DMS153 treated with DMSO at 0.1 percent for 48 hours (cell line): ENCODE measurements around the gene TMEM183A.

ENCODE experiments used
- DNase-seq: peaks from one replicate; lab custom pipeline; 2025; ENCODE audit not compliant: unreplicated experiment; lab: John Stamatoyannopoulos, UW

Gene TMEM183A

DNA sequence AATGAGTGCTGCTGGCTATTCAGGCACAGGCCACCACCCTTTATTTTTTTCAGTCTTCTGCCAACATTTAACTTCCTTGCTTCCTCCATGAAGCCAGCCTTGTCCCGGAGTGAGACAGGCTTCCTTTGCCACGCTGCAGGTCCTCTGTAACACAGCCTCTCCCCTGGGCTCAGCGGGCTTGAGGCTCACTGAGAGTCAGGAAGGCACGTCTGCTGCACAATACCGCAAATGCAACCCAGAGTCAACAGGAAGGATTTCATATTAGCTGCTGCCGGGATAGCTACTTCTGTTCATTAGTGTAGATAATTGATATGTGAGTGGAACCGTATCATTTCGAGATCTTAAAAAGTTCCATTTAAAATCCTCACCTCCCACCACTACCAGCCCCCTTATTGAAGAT lies 56.1 kb downstream of the TMEM183A start:
- DNase-seq, result no peak

DNA sequence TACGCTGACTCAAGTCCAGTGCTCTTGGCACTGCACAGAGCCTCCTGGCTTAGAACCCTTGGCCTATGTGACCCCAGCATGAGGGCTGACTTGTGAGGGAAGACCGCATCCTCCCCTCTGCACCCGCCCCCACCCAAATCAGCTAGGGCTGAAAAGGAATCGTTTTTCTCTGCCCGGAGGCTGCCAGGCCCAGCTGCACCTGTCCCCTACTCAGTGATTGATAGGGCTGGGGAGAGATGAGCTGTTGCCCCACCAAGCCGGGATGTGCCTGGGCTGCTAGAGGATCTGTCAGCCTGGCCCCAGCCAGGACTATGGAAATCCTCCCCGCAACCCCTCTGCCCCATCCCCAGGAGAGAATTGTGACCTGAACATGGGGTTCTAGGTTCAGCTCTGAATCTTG lies 58.0 kb downstream of the TMEM183A start:
- no peak for DNase-seq

DNA sequence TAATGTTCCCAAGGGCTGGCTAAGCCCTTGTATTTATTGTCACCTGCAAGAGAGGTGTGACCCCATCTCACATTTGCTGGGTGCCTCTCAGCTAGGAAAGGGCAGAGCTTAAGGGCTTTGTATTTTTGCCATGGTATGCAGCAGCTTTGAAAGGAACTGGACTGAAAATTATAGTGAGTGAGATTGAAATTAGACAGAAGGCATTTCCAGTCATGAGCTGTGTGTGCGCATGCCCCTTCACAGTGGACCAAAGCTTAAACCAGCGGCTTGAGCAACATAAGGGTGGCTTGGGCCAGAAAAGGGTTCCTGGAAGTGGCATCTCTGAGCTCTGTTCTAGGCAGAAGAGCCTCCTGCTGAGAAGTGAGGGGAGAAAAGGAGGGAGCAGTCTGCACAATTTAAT lies 58.8 kb downstream of the TMEM183A start:
- DNase-seq, result no peak

DNA sequence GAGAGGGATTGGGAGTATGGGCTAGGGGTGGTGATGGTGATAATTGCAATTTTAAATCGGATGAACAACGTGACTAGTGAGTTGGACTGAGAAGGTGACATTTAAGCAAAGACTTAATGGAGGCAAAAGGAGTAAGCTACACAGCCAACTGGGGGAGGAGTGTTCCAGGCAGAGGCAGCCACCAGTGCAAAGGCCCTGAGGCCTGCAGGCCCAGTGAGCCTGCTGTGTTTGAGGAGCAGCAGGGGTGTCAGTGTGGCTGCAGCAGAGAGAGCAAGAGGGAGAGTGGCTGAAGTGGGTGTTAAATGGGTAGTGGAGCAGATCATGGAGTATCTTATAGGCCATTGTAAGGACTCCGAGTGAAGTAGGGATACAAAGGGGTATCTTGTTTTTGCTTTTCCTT lies 59.8 kb downstream of the TMEM183A start:
- no peak for DNase-seq

DNA sequence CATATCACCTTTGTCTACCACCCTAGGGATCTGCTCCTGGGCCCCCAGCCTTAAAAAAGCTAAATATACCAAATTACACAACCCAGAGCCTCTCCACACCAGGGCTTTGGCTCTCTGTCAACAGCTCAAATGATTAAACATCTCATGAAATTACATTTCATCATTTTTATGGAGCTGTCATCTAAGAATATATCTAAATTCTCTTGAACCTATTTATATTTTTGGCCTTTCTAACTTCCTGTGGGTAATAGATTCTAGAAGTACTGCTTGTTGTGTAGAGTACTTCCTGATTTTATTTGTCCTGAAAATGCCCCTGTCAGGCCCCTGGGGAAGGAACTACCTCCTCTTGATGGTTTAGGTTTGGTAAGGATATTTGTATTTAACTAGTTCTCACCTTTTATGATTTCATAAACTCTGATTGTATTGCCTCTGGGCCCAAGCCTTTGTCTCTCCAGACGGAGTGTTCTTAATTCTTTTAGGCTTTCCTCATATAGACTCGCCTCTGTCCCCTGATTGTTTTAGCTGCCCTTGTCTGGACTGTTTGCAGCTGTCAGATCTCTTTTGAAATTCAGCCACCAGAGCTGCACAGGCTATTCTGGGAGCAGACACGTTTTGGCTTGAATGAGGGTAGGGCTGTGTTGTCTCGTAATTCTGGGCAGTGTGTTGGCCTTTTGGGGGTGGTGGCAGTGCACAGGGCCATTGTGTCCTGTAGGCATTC lies 62.0 kb downstream of the TMEM183A start:
- DNase-seq, result peak; percentile 82

DNA sequence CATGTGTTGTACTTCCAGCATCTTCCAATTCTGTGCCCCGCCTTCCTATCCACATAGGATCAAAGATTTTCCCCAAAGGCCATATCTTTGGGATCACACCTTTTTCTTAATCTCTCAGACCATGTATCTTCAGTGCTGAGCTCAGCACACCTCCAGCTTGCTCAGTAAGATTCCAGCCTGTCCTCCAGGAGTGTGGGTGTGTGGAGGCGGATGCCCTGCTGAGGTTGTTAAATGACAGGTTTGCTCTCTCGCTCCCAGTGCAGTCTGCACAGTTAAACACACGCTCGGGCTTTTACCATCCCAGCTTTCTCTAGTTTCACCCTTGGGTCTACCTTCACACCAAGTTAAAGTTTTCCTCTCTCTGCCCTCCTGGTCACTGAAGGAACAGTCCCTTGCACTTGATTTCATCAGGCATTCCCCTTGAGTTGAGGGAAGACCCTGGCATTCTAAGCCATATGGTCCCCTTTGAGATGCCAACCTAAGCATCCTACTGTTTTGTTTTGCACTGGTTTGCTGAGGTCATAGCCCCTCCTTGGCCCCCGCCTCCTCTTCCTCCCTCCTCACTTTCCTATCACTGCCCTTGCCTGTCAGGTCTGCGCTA lies 64.9 kb downstream of the TMEM183A start:
- DNase-seq, result no peak

DNA sequence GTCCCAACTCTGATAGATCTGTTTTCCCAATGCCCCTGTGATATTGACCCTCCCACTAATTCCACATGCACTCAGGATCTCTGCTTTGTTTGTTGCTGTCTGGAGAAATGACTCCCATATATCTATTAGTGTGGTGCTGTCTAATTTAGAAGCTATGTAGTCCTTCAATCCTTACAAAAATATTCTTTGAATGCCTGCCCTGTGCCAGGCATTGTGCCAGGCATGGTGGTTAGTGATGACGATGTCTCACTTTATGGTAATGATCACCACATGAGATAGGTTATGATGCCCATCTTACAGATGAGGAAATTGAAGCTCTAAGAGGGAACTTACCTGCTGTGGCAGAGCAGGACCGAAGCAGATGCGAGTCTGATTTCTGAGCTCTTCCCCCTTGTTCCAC lies 65.7 kb downstream of the TMEM183A start:
- DNase-seq, result no peak

DNA sequence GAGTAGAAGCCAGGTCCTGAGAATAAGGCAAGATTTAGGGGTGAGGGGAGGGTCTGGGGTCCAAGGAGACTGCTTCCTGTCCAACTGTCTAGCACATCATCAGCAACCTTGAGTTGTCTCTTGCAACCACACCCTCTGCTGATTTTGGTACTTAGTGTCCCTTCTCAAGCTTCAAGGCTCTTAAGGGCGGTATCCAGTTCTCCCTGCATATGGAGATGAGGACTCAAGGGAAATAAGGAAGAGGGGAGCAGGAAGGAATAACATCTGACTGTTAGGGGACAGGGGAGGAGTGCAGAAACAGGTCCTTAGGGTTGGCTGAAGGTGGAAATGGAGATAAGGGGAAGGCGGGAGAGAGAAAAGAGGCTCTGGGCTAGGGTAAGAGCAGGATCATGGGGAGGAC lies 66.3 kb downstream of the TMEM183A start:
- DNase-seq, result no peak
